ENCODE measurements around the gene IL12RB2. TPM values are rescaled to one million over a fixed set of nuclear protein-coding genes. Genes with fewer than 3 reads are reported as not detected.

The IL12RB2 gene
- total and polyA plus RNA-seq, 2 donors (not counting 3 experiments of a cell fraction or from before 2014, with no cell fraction given), result 0.42 TPM; not detected in 1

DNA sequence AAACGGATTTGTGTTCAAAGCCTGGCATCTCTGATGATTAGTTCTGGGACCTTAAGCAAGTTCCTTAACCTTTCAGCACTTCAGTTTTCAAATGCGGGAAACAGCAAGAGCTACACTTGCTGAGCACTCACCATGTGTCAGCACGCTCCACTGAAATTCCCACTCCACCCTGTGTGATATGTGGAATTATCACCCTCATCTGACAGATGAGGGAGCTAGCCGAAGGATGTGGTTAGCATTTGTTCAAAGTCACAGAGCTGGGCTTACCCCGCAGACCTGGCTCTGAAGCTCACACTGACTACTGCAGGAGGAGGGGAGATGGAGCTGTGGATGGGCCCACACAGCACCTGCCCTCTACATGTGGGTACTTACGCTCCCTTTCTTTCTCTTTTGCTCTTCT, 29.1 kb downstream of the IL12RB2 start:
- intact Hi-C loops (cut with micrococcal nuclease), result no loop called here
- POLR2A ChIA-PET, result no interaction called here

More for the DNA sequence above, 29.1 kb downstream of the IL12RB2 start:
- DNase-seq (ENCODE audit: low read depth, low spot score) (no peak), FAIRE-seq (no peak)
- no peak overlapping the region for H3K9ac ChIP-seq (replicated peaks; ENCODE audit: extremely low read depth, insufficient read depth, low read length)
- no peaks in the 10 kb centered on the region for H3K79me2 ChIP-seq (ENCODE audit: control insufficient read depth, insufficient read depth, low read length)
- H3K9me3 ChIP-seq (replicated peaks; ENCODE audit: control insufficient read depth, insufficient read depth, low read length), result no peaks in the 10 kb centered on the region
- dilution Hi-C loops (cut with MboI; ENCODE audit: extremely low pct_ligation_motif_present, low sequenced_read_pairs), result no loop called here
- no peak overlapping the region for H2AFZ ChIP-seq (ENCODE audit: low read depth, low read length)
- no peaks in the 10 kb centered on the region for H3K4me1 ChIP-seq (ENCODE audit: control insufficient read depth, extremely low read depth, insufficient read depth, low read length)
- CTCF ChIA-PET, result interaction anchor here (1.0 to 1.2 kb wide), 3 partner anchors 11 to 124 kb away, joined by 3 to 5 read pairs (median 4); no protein-coding TSS in a partner anchor
- no TSS peak for BruUV-seq (replicated peaks)
- H3K27me3 ChIP-seq (ENCODE audit: control insufficient read depth in 2 of 2, insufficient read depth in 2 of 2, low read length in 2 of 2), result peaks cover 0 to 4% of the 10 kb centered on the region in 2 experiments
- no peak overlapping the region for H3K4me3 ChIP-seq (replicated peaks in 1 of 3; ENCODE audit: insufficient read depth in 1 of 3, low read depth in 1 of 3, low read length in 3 of 3)
- TF ChIP-seq MYC (IDR thresholded peaks at IDR 0.05; ENCODE audit: low read depth, low read length), result no peak
- TF ChIP-seq, protein P1, sequence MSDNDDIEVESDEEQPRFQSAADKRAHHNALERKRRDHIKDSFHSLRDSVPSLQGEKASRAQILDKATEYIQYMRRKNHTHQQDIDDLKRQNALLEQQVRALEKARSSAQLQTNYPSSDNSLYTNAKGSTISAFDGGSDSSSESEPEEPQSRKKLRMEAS (IDR thresholded peaks at IDR 0.05; ENCODE audit: insufficient read depth, insufficient read length), result no peak
- TF ChIP-seq, protein P2, sequence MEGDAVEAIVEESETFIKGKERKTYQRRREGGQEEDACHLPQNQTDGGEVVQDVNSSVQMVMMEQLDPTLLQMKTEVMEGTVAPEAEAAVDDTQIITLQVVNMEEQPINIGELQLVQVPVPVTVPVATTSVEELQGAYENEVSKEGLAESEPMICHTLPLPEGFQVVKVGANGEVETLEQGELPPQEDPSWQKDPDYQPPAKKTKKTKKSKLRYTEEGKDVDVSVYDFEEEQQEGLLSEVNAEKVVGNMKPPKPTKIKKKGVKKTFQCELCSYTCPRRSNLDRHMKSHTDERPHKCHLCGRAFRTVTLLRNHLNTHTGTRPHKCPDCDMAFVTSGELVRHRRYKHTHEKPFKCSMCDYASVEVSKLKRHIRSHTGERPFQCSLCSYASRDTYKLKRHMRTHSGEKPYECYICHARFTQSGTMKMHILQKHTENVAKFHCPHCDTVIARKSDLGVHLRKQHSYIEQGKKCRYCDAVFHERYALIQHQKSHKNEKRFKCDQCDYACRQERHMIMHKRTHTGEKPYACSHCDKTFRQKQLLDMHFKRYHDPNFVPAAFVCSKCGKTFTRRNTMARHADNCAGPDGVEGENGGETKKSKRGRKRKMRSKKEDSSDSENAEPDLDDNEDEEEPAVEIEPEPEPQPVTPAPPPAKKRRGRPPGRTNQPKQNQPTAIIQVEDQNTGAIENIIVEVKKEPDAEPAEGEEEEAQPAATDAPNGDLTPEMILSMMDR (IDR thresholded peaks at IDR 0.05; ENCODE audit: extremely low read depth in 1 of 2, insufficient read depth in 1 of 2, low read depth in 1 of 2, low read length in 2 of 2), result no peak
- no peak for TF ChIP-seq EZH2 (IDR thresholded peaks at IDR 0.05; ENCODE audit: borderline replicate concordance, low read depth, low read length, severe bottlenecking)
- TF ChIP-seq GATA2 (IDR thresholded peaks at IDR 0.05; ENCODE audit: insufficient read depth, insufficient read length, low read depth, low read length), result no peak
- TF ChIP-seq POLR2A (IDR thresholded peaks at IDR 0.05; ENCODE audit: low read depth, low read length), result no peak
- TF ChIP-seq FOS (IDR thresholded peaks at IDR 0.05; ENCODE audit: borderline replicate concordance, insufficient read depth, low read length), result no peak
- no peak for TF ChIP-seq JUN (IDR thresholded peaks at IDR 0.05; ENCODE audit: borderline replicate concordance, insufficient read depth, insufficient read length, low read depth)
- TF ChIP-seq POLR2AphosphoS5 (IDR thresholded peaks at IDR 0.05; ENCODE audit: insufficient read depth, low read depth, low read length), result no peak
- H3K4me2 ChIP-seq (ENCODE audit: insufficient read depth, low read length), result no peak overlapping the region
- H3K36me3 ChIP-seq (ENCODE audit: control insufficient read depth in 2 of 2, extremely low read depth in 1 of 2, insufficient read depth in 2 of 2, low read length in 2 of 2), result no peaks in the 10 kb centered on the region
- no peaks in the 10 kb centered on the region for H3K9me1 ChIP-seq (replicated peaks; ENCODE audit: control insufficient read depth, extremely low read depth, insufficient read depth, low read length)
- no peak overlapping the region for H3K27ac ChIP-seq (ENCODE audit: insufficient read depth, low read depth, low read length)
- no peaks in the 10 kb centered on the region for H4K20me1 ChIP-seq (replicated peaks; ENCODE audit: control insufficient read depth, extremely low read depth, insufficient read depth, low read length)

All from endothelial cell of umbilical vein (primary cell).